SW 1271 (cell line): Measurements from ENCODE around the gene RCAN3.
"Not testable (repeated sequence)": the region's sequence is repeated elsewhere in the genome, so short reads cannot be mapped to it uniquely, and the experiment has no call there.

Source experiments
- DNase-seq, 2 experiments: peaks; one replicate each; lab custom pipeline; 2025; lab: John Stamatoyannopoulos, UW

The RCAN3 gene

DNA sequence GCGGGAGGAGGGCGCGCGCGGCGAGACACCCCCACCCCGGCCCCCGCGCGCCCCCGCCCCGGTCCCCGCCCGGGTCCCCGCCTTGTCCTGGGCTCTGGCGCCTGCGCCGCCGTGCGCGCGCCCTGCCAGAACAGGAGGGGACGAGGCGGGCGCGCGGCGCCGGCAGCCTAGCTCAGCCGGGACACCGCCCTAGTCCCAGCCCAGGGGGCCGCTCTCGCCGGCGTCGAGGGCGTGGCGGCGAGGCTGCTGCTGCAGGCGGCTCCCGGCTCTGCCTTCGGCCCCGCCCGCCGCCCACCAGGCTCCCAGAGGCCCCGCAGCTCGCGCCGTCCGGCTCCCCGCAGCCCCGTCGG, at the start of gene RCAN3:
Gene RCAN3 (plus strand): TSS at position 128 of the 350 bp plus-strand sequence. CDS start 11,537 bp downstream, outside the sequence.
- peak; percentile 40 to 75 for DNase-seq

DNA sequence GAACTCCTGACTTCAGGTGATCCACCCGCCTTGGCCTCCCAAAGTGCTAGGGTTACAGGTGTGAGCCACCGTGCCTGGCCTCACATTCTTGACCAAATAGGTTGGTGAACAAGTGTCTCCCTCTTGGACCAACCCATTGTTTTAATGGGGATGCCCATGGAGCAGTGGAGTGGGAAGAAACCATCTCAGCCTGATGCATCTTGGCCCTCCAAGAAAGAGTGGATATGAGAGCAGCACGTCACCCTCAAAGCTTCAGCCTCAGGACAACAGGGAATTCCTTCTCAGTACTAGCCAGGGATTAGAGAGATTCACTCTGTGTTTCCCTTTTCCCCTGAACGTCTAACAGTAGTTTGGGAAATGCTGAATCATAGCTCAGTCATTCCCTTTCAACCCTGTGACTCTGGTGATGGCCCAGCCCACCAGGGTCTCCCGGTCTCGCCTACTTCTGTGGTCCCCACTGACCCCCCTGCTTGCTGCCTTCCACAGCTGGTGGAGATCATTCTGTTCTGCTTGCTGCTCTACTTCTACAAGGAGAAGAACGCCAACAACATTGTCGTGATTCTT, 49.6 kb upstream of the RCAN3 start:
- DNase-seq, result no peak

DNA sequence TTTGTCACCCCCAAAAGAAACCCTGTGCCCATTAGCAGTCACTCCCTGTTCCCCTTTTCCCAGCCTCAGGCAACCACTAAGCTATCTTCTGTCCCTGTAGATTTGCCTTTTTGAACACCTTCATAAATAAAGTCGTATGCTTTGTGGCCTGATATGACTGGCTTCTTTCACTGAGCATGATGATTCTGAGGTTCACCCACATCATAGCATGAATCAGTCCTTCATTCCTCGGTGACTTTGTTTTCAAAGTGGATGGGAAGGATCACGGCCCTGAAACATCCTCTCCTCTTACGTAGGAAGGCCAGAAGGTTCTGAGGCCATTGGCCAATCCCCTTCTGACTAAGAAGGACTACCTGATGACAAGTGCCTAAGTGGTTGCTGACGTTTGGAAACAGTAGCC, 48.0 kb upstream of the RCAN3 start:
- no peak for DNase-seq

DNA sequence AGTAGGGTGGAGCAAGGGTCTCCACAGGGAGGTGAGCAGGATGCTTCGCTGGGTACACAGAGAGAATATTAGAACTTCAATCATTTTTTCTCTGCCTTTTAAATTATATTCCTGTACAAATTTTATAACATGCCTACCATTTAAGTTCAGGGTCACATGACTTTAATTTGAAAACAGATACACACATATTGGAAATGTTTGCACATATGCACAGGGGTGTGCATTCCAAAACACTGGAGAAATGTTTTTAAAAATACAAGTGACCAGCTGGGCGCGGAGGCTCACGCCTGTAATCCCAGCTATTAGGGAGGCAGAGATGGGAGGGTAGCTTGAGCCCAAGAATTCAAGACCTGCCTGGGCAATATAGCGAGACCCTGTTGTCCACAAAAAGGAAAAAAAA, 47.4 kb upstream of the RCAN3 start:
- DNase-seq, result no peak

DNA sequence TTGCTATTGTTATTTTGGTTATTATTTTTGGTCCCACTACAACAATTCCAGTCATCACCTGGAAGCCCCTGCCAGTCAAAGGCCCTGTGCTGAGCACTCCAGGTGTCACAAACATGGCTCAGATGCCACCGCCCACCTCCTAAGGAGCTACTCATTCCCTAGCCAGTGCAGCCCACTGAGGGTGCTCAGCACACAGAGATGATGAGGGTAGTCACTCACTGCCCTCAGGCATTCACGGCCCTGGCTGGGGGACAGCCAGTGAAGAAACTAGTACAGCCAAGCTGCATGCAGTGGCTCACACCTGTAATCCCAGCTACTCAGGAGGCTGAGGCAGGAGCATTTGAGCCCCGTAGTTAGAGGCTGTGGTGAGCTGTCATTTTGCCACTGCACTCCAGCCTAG, 44.8 kb upstream of the RCAN3 start:
- no peak for DNase-seq

DNA sequence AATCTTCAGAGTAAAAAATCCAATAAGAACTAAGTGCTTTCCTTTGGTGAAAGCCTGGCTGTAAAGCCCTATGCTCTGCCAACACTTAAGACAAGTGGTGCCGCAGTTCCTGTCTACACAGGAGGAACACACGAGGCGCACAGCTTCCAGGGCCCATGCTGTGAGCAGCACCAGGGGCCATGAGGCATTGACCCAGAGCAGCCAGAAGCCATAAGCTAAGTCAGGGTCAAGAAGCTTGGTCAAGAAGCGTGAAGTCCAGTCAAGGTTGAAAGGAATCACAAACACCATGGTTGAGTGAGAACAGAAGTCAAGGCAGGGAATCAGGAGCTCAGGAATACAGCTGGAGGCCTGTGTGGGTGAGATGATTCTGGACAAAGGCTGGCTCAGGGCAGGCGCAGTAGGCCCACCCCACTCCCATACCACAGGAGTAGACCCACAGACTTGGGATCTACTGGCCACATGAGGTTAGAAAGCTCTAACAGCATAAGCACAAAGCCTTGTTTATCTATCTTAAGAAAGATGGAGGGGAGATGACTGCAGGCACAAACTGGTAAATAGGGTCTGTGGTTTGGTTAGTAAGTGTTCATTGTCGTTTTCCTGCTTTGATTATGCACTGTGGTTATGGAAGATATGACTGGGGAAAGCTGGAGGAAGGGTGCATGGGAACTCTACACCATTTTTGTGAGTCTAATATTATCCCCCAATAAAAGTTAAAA, 42.9 kb upstream of the RCAN3 start:
- DNase-seq, result no peak

DNA sequence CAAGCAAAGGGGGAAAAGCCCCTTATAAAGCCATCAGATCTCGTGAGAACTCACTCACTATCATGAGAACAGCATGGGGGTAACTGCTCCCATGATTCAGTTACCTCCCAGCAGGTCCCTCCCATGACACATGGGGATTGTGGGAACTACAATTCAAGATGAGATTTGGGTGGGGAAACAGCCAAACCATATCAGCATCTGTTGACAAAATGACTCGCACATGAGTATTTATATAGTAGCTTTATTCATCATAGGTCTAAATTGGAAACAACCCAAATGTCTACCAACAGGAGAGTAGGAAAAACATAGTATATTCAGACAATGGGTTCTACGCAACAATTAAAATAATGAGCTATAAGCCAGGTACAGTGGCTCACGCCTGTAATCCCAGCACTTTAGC, 40.5 kb upstream of the RCAN3 start:
- DNase-seq, result not testable (repeated sequence)

DNA sequence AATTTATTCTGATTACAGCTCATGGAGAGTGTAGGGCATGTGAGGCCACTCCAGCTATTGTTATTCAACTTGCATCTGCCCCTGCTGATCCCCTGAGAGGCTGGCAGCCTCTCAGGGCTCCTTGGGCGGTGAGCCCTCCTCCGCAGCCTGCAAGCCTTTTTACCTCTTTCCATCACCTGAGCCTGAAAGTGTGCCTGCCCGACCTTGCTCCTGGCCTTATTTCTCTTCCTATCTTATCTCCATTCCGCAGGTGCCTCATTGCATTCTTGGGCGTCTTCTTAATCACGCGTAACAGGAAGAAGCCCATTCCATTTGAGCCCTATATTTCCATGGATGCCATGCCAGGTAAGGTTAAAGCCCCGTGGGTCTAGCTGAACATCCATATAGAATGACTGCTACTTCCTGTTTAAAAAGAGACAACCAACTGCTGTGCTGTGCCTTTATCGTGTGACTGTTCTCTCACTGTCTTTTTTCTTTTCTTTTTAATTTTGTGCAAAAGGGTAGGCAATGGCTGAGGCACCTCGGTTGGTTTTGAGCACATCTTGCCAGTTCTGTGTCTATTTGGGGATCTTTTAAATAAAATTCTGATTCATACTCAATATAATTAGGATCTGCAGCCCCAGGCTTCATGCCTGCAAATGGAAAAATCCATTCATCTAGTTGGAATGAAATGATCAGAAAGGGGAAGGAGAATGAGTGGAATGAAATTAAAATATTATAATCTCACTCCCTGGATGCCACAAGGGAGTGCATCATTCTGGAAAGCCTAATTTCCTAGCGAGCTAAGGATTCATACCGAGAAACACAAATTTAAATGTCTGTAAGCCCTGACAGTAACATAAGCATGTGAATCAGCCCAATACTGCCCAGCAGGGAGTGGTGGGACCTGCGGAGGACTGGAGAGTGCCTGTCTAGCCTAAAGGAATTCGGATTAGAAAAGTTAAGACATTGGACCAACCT, 38.6 kb upstream of the RCAN3 start:
- no peak for DNase-seq

DNA sequence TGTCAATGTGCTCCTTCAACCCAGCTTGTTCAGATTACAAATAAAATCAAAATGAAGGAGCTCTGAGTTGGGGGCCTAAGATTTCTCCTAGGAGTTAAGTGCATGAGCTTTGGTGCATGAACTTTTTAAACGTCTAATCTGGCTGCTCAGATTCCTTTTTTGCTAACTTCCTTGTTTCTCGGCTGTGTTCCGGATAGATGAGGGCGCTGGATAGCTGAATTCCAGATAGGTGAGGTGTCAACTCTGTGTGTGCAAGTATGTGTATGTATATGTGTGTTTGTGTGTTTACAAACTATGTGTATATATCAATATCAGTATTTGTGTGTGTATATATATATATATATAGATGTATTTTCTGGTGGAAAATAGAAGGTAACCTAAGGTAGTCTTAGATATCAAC, 37.5 kb upstream of the RCAN3 start:
- no peak for DNase-seq

DNA sequence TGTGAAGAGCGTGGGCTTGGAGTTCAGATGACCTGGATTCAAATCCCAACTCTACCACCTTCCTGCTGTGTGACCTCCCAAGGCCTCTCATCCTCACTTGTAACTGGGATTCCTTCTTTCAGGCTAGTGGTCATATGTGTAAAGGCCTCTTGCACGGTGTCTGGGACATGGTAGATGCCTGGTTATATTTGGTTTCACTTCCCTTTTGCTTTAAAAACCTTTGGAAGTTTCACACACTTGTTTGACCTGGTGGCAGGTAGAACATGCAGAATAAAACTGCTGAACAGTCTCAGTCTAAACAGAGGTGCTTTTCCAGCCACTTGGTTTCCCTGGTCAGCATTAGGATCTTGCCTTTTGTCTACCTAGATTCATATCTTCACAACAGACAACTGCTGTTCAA, 37.0 kb upstream of the RCAN3 start:
- DNase-seq, result no peak

DNA sequence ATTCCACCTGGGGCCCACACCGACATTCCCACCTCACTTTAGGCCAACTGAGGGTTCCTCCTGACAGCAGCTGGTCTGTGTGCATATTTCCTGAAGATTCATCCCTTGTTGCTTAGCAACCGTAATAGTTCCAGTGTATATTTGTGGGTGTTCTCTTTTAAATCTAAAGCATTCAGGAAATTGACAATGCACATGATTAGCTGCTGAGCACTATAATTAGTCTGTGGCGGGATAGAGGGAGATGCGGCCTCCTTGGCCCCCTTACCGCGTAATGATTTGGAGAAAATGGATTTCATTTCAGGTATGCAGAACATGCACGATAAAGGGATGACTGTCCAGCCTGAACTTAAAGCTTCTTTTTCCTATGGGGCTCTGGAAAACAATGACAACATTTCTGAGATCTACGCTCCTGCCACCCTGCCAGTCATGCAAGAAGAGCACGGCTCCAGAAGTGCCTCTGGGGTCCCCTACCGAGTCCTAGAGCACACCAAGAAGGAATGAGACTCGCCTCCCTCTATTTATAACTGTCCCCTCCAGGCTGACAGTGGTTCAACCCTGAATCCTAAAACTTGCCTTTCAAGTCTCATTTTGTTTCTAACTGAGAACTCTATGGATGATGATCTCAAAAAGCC, 33.8 kb upstream of the RCAN3 start:
- DNase-seq, result no peak

DNA sequence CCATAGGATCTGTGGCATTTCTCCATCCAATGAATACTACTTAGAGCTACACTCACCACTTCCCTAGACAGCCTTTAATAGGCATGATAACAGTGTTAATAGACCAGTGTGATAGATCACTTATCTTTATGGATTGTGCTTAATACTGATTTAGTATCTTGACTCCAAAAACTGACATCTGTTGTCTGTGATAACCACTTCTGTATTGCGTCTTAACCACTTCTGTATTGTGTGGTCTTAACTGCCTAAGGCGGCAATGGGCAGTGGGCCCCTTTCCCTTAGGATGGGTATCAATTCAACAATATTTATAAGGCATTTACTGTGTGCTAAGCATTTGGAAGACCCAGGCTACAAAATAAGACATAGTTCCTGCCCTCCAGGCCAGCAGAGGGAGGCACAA, 32.0 kb upstream of the RCAN3 start:
- no peak for DNase-seq

DNA sequence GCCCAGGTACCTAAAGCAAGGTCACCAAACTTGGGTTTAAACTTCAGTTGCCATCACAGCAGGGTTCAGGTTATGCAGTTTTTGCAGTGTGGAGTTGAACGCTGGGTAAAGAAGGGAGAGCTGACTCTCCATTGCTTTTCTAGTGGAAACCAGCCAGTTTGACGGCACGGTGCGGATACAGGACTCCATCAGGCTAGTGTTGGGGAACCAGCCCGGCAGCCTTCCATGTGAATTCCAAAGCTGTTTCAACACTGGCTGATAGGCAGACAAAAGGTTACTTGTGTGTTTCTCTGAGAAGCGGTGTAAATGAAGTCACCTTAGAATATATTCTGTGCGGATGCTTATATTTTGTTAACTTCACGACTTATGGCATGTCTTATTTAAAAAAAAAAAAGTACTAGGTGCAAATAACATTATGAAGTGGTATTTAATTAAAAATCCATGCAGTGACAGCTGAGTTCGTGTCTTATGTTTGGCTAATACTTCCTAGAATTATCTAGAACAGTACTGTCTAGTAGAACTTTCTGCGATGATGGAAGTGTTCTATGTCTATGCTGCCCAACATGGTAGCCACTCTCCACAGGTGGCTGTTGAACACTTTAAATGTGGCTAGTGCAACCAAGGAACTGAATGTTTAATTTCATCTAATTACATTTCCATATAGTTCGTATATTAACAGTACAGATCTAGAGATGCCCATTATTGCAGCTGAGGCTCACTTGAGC, 29.9 kb upstream of the RCAN3 start:
- DNase-seq, result no peak

DNA sequence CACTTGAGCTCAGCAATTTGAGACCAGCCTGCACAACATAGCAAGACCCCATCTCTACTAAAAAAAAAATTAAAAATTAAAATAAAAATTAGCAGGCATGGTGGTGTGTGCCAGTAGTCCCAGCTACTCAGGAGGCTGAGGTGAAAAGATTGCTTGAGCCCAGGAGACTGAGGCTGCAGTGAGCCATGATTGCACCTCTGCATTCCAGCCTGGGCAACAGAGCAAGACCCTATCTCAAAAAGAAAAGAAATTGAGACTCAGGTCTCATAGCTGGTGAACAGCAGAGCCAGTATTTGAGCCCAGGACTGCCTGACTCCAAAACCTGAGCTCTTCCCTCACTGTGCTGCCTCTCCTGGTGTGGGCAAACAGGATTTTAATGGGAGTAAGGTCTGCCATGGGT, 28.4 kb upstream of the RCAN3 start:
- DNase-seq, result no peak

DNA sequence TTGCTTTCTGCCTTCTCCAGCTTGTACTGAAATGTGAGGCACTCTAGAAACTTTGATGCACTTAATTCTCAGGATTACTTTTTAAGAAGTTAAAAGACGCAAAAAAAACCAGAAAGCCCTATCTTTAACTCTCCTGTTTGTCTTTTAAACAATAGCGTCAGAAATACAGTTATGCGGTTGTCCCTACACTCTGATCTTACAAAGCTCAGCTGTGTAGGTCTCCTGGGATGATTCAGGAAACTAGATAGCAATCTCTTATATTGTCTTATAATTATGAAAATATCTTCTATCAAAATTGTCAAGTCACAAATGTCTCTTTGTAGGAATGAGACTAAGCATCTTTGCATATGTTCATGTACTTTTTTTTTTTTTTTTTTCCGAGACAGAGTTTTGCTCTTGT, 26.9 kb upstream of the RCAN3 start:
- no peak for DNase-seq

DNA sequence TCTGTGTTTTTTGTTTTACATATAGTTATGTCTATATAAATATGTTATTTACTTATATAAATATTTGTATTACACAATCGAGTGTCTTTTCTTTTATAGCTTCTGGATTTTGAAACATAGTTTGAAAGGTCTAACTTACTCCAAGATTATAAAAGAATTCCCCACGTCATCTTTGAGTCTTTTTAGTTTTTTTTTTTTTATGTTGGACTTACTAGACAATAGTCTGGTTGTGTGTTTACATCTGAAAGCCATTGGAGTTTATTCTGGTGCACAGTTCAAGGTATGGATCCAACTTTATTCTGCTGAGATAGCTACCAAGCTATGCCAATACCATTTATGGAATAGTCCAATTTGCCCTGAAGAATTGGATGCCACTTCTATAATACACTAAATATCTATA, 26.1 kb upstream of the RCAN3 start:
- DNase-seq, result no peak

DNA sequence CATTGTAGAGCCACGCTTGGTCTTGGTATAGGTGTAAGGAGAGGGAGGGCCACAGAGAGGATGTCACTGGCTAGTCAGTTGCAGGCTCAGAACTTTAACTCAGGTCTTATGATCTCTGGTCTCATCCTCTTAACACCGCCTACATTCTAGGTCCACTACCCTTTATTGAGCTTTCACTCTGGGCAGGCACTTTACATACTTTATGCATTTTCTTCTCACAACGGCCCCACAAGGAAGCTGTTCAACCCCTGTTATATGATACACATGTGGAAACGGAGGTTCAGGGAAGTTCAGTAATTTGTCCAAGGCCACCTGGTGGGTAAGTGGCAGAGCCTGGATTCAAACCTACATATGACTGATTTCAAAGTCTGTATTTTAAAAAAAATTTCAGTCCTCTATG, 25.3 kb upstream of the RCAN3 start:
- no peak for DNase-seq

DNA sequence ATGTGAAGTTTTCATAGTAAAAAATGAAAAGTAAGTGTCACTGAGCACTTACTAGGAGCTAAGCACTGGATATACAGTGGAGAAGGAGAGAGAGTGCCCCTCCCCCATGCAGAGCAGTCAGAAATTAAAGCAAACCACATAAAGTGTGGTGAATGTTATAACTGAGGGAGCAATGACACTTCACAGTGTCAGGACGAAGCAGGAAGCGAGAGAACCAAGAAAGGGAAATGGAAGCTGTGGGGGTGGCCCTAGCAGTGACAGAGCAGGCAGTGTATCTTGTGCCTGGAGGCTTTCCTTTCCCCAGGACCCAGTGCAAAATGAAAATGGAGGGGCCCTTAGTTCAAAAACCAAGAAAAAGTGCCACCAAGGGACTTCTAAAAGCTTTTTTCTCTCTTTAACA, 21.5 kb upstream of the RCAN3 start:
- DNase-seq, result no peak

DNA sequence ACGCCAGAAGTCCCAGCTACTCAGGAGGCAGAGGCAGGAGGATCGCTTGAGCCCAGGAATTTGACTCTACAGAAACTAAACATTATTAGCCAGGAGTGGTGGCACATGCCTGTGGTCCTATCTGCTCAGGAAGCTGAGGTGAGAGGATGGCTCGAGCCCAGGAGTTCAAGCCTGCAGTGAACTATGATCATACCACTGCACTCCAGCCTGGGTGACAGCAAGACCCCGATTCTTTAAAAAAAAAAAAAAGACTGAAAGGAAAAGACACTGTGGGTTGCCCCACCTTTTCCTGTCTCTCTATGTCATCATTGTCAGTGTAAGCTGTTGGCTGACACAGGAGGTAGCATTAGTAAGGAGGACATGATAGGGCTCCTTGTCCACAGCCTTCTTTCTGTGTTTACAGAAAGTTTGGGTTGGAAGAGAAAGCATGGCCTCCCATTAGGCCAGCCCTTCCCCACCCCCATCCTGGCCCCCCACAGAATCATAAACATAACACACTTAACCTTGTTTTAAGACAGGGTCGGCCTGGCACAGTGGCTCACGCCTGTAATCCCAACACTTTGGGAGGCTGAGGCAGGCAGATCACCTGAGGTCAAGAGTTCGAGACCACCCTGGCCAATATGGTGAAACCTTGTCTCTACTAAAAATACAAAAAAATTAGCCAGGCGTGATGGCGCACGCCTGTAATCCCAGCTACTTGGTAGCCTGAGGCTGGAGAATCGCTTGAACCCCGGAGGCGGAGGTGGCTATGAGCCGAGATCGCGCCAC, 20.6 kb upstream of the RCAN3 start:
- DNase-seq, result no peak

DNA sequence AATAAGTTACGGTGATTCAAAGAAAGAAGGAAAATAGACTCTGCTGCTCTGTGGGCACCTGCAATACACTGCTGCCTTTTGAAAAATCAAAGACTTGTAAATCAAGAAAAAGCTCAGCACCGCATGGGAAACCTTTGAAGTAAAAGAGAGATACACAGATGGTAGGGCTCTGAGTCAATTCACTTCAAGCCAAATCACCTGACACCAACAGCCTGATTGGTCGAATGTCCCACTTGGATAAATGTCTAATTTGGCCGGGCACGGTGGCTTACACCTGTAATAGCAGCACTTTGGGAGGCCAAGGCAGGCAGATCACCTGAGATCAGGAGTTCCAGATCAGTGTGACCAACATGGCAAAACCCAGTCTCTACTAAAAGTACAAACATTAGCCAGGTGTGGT, 19.2 kb upstream of the RCAN3 start:
- DNase-seq, result no peak

DNA sequence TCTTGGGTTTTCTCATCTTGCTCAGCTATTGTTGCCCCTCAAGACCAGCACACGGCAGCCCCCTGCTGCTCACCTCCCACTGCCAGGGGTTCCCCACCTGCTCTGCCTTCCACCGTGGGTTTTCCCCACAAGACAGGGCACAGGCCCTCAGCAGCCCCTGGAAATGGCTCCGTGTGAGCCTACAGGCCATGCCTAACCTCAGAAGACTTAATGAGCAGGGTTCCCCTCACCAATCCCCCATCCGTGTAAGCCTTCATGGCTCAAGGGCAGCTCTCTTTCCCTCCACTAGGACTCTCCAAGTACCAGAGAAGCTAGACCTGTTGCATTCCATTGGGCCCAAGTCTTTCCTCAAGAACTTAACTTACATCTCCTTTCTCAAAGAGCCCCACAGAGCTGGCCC, 18.4 kb upstream of the RCAN3 start:
- DNase-seq, result no peak
